Glomerular visceral epithelial cell (primary cell): ENCODE measurements around the gene BOLA3.
"Not testable (repeated sequence)": the region's sequence is repeated elsewhere in the genome, so short reads cannot be mapped to it uniquely, and the experiment has no call there.

Experiments
- DNase-seq: peaks from one replicate; pipeline ENCODE4 v3.0.0-alpha.2; 2016; ENCODE audit errors: extremely low spot score

BOLA3 gene

DNA sequence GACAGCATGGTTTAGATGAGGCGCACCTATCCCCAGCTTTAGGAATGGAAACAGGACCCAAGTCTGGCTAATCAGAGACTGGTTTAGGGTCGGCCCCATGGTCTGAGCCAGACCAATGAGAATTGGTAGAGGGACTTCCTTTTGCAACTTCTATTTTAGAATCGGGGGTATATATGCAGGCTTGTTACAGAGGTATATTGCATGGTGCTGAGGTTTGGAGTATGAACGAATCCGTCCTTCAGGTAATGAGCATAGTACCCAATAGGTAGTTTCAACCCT is 1.5 kb upstream of the BOLA3 start:
- DNase-seq, result no peak

DNA sequence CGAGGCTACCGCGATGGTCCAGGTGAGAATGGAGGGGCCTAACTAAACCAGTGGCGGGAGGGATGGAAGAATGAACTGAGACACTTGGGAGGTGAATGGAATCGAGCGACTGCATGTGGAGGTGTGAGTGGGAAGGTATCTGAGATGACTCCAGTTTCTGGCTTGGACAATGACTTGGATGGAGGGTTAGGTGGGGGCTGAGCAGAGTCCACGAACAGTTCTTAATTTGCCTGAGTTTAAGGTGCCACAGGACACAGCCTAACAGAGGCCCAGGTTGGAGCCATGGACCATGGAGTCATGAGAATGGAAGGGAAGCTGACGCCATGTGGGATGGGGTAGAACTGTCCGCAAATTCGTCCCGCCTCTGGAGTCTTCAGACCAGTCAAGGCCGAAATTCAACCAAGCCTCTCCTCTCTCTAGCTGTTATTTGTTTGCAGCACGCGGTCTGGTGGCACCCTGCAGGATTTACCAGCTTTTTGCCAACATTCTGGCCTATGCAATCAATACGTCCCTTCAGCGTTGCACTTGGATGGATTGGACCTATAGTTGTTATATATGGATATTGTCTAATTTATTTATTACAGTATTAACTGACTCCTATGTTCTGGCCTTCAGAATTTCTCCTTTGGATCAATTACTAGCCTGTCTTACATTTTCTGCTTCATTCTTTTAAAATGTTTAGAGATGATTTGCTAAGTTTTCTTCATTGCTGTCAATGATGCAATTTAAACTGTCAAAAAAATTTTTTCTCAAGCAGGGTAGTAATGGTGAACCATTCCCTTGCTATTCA is 940 bp upstream of the BOLA3 start:
- DNase-seq, result no peak

DNA sequence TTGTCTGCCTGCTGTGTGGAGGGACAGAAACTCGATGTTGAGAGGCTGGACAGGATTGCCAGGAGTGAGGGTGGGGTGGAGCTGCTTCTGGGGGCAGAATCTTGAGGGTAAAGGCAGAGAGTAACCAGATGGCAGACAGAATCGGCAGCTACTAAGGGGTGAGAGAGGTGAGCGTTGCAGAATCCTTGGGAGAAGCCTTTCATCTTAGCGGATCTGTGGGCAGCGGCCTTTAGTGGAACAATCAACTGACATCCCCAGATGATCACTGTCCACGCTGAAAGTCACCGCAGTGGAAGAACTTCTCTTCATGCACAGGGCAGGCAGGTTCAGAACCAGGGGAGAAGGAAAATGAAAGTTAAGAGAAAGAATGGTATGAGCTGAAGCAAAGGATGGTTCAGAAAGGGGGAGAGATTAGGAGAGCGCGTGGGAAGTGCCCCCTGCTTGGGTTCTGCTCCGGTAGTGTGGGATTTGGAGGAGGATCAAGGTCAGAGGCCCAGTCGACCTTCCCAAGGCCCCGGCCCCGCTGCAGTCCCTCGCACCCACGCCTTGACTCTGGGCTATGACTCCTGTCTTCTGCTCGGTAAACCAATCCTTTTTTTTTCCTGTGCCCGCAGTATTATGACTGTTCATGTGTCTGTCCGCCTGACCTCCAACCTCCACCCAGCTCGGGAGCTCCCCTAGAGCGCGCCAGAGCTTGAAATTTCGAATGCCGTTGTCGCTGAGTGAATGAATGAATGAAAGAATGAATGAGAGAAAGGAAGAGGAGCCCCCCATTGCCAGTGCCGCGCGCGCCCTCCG is 584 bp downstream of the BOLA3 start:
- DNase-seq, result peak; percentile 23

DNA sequence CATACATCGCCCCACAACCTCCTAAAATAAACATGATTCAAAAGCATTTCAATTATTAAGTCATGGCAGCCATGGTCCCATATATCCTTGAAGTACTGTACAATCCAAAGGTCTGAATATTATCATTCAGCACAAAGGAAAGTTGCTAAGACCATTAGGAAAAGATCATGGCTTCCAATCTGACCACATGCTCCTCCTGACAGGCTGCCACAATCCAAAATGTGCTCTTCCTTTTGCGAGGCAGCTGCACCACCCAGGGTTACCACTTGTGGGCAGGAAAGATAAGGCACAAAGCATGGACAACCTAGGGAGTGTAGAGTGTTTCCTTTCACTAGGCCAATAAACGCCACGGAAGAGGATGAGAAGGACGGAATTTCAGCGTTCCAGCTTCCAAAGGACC is 5.4 kb downstream of the BOLA3 start:
- no peak for DNase-seq

DNA sequence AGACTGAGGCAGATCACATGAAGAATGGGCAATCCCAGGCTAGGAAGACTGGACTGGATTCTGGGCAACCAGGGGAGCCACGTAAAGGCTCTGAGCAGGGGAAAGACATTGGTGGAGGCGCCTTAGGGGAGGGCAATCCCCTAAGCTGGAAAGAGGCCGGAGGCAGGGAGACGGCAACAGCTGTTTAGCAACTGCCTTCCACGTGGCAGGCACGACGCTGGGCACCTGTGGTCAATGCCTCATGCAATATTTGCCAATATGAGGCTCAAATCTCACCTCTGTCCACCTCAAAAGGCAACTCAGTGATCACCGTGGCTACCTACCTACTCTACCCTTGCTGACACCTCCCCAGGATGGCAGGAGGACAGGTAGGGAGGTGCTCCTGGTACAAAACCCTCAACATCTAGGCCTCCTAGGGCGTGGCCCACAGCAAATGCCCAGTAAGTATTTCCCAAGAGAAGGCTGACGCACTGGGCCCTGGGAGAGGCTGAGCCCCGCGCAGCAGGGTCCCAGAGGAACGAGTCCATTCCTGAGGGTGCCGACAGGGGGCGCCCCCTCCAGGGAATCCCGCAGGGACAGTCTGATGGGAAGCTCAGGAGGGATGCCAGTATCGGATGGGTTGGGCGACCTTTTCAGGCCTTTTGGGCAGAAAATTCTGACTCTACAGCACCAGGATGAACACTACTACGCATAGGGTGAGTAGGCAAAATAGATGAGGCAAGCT is 8.9 kb downstream of the BOLA3 start:
- no peak for DNase-seq

DNA sequence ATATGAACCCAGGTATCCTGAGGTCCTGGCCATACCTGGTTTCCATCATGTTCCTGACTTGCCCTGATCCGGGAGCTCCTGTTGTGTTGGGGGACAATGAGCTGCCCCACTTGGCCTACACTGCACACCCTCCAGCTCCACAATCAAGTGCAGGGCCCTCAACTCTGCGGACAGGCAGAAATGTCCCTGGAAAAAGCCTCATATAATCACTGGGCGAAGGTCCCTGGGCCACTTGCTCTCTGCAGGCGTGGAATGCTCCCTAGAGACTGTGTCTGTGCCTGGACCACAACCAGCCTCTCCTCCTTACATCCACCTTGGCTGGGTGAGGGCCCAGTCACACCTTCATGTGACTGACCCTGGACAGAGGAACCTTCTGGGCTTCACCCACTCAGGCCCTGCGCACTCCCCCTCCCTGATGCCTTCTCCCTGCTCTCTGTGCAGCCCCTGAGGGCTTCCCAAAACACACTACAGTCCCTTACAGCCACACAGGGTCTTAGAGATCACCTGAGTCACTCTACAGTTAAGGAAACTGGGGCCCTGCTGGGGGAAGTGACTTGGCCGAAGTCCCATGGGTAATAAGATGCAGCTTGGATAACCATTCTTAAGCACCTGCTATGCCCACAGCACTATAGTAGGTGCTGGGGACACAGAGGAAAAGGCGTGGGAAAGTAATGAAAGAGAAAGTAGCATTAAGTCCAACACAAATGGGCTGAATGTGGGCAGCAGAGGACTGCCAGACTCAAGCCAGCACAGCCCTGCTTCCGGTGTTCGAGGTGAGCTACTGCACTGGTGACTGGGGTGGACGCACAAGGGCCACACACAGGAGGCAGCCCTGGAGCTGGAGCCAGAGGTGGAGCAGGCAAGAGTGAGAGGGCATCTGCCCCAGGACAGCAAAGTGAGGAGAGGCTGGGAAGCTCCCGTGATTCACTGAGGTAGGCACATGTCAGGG is 9.8 kb downstream of the BOLA3 start:
- no peak for DNase-seq

DNA sequence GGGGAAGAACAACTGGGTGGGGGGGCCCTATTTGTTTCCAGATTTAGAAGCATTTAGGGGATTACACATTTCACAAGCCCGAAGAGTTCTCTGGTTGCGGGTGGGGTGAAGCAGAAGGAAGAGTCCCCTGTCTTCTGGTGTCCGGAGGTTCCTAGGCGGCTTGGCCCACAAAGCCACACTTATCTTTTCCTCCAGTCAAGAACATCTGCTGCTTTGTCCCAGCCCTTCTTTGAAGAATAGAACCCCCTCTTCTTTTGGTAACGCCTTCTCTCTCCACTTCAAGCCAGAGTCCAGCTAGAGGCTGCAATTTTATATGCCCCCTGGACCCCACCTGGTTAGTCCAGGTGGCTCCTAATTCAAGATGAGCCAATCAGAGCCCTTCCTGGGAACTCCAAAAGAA is 15.8 kb downstream of the BOLA3 start:
- no peak for DNase-seq

DNA sequence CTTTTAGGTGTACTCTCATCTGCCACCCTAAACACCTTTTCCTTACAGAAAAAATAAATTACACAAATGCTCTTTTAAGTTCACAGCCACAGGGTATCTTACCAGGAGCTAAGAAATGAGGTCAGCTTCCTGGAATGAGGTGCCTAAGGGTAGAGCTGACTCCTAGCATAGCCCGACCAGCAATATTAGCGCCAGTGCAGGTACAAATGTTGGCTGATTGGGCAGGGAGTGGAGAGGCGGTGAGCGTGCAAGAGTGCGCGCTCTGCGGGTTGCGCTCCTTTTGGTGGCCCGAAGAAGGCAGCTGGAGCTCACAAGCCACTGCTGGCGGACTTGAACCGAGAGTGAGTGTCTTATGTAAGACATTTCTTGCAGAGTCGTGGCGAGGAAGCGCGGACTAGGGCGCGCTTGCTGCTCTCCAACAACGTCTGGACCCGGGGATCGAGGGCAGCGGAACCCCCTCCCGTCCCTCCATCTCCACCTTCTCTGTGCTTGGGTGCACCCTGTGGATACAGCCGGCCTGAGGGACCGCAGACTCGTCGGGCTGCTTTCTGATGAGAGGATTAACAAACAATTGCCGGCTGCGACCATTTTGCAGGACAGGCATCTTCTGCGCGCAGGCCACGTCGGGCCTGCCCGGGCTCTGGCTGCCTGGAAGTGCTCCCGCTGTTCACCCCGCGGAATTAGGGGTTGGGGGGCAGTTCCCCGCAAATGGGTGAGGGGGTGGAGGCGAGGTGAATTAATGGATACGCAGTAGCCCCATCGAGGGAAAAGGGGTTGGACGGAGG is 17.3 kb downstream of the BOLA3 start:
- DNase-seq, result no peak

DNA sequence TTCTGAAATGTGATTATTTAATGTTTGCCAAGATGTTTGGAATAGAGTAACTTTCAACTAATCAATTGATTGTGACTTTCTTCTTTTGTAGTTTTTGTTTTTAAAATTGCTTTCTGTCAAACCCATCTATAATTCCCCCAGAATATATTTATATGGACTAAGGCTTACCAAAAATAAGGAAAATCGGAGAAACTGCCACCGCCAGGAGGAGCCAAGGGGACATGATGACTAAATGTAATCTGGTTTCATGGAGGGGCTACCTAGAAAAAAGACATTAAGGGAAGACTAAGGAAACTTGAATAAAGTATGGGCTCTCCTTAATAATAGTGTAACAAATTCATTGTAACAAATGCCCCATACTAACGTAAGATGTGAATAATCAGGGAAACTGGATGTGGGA is 19.5 kb downstream of the BOLA3 start:
- DNase-seq, result no peak

DNA sequence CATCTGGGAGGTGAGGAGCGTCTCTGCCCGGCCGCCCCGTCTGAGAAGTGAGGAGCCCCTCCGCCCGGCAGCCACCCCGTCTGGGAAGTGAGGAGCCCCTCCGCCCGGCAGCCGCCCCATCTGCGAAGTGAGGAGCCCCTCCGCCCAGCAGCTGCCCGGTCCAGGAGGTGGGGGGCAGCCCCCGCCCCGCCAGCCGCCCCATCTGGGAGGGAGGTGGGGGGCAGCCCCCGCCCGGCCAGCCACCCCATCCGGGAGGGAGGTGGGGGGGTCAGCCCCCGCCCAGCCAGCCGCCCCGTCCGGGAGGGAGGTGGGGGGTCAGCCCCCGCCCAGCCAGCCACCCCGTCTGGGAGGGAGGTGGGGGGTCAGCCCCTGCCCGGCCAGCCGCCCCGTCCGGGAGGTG is 23.8 kb downstream of the BOLA3 start:
- DNase-seq, result not testable (repeated sequence)

DNA sequence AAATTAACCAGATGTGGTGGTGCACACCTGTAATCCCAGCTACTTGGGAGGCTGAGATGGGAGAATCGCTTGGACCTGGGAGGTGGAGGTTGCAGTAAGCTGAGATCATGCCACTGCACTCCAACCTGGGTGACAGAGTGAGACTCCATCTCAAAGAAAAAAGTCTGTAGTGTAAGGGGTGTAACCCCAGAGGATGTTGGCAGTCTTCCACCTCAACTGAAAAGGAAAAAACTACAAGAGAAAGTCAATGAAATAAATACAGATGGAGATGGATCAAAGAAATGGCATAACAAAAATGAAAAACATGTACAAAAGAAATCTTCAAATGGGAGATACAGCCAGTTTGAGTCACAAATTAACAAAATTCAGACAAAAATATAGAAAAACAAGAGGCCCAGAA is 25.9 kb downstream of the BOLA3 start:
- not testable (repeated sequence) for DNase-seq

DNA sequence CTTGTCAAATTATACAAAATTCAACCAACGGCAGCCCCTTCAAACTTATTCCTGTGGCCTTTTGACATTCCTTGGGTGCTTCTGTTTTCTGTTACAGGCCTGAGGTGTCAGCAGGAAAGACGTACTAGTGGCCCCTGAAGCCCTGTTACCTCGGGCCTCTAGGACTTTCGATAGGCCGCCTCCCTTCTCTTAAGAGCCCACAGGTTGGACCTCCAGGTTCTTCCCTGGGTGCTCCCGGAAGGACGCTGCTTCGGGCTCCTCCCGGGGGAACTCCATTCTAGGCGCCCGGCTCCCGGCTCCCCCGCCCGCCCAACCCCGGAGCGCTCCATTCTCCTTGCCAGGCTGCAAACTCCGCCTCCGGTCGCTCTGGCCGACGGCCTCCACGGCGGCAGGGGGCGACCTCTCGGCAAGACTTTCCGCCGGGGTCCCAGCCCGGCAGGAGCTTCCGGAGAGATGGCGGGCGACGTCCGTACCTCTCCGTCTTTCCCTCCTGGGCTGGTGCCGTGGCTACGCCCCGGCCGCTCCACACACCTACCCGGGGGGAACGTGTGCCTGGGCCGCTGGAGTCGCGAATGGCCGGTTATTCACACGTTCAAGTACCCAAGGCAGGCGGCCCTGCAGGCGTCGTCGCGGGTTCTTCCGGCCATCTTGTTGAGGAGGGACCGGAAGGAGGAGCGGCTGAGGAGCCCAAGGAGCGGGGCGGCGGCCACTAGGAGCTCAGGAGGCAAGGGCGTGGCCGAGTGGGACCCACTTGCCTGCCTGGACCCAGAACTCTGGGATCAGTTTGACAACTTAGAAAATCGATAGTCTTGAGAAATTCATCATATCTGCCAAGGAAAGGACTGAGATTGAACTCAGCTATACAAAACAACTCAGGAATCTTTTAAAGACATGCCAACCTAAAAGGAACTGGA is 27.5 kb downstream of the BOLA3 start:
- peak; percentile 76 for DNase-seq

DNA sequence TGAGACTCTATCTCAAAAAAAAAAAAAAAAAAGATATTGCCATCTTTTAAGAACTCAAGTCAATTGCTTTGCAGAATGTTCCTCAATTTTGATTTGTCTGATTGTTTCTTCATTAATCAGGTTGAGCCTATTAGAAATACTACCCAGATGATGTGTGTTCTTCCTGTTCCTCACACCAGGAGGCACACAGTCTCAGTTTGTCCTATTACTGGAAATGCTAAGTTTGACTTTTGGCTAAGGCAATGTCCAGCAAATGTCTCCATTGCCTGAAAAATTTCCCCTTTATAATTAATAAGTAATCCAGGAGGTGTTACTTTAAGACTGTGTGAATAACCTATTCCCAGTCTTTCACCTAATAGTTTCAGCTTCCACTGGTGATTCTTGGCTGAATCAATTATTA is 28.4 kb downstream of the BOLA3 start:
- DNase-seq, result no peak

DNA sequence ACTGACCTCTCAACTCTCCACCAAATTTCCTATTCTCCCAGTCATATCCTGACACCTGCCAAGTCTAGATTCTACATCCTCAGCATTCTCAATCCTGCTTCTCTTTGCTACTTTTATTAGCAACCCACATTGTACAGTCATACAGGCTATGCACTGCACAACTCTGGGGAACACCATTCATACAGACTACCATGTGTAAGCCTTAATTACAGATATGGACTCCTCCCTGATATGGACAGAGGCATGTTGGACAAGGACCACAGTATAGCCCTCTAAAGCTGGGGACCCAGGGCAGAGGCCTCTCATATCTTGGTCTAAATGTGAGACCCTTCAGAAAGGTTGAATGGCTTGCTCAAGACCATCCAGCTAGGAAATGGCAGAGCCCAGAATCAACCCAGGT is 36.3 kb downstream of the BOLA3 start:
- no peak for DNase-seq

DNA sequence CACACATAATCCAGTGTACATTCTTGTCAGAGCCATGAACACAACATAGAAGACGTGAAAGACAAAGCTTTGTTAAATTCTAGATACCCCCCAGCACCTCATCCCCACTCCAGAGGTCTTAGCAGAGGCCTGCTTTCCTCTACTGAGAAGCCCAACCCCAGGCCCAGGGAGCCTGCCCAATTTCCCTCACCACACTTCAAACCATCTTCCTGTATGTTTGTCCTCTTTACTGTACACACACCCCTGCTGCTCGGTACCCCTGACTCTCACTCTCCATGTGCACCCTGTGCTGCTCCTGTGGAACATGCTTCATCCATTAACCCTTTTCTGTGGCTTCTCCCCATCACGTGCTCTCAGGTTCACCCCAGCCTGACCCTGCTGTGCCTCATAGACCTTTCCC is 37.2 kb downstream of the BOLA3 start:
- DNase-seq, result no peak

DNA sequence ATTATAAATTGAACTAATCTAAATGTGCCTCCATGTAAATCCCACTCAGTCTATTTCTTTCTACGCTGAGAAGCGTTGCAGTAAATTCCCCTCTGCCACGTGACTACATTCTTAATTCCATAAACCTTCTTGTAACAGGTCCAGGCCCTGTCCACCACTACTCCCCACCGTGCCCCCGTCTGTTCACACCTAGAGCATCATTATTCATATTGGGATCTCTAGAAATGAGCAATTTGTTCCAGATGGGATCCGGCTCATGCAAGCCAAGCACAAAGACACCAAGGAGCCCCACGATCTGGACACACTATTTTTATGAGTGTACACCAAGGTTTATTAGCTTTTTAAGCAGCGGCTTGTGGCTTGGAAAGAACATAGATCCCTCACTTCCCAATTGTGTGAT is 38.2 kb downstream of the BOLA3 start:
- no peak for DNase-seq

DNA sequence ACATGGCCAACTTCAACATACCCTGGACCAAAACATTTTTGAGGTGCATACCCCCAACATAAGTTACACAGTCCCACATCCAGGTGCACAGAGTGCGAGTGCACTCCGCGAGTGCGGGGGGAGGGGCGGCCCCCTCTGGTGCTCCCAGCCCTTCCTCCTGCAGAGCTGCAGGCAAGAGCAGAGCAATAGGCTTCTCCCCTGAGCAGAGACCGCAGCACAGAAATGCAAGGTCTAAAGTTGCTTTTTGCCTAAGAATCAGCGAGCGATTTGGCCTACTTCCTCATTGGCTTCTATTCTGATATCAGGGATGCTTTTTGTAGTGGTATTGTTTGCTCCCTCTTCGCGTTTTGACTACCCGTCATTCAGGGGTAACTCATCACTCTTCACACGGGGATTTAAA is 40.6 kb downstream of the BOLA3 start:
- no peak for DNase-seq

DNA sequence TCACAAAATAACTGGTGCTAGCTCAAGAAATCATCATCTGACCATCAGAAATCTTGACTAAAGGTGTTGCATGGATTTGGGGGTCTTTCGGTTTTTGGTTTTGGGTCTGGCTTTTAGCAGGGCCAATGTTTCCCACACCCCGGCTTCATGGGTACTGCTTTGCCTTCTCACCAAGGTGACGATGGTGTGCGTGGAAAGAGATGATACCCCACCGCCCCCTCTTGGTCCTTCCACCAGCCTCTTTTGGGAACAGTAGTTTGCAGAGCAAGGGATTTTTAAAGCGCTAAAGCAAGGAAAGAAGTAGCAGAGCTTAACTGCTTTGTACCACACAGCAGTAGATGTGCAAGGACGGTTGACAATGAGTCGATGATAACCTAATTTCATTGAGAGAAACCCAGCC is 42.3 kb downstream of the BOLA3 start:
- DNase-seq, result no peak

DNA sequence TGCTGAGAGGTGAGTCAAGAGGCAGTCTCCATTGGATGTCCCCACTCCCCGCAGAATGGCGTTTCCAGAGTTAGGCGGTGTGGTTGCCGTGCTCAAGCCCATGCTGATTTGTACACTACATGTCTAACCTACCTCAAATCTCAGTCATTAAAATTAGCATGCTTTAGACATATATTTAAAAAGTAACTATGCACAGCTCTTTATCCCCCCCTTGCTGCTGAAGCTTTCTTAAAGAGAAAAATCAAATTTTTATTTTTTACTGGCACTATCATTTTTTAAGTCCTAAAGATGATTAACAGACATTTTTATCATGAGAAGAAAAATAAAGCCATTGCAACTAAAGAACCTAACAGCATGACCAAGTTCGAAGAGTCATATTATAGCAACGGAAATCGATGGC is 42.9 kb downstream of the BOLA3 start:
- DNase-seq, result no peak

DNA sequence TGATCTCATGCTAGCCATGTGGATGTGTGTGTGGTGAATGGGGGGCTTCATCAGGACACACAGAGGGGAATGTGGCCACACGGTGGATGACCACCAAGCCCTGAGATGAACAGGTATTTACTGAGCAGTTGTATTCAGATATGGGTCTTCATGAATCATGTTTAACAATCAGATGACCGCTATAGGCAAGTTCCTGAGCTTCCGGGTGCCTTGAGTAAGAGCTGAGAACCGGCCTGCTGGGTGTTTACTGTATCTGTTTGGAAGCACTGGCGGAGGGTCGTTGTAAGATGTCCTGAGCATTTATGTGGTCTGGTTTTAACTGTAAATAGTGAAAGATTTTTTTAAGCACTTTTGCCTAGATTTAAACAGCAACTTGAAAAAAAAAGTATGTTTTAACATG is 43.9 kb downstream of the BOLA3 start:
- DNase-seq, result no peak
